Activated CD4-positive, alpha-beta T cell treated with anti-CD3 and anti-CD28 coated beads, Interleukin-2, Interleukin-6, amounts not matched to agents 100 ng/mL and 50 ng/mL, durations not matched to agents 16 hours and 8 hours (primary cell): ENCODE measurements around the gene KIF13A.

Source experiments
- DNase-seq: peaks from one replicate; pipeline ENCODE4 v3.0.0-alpha.2; 2020

The KIF13A gene

GRCh38 chr6:17712576-17712975 is 274.9 kb downstream of the KIF13A start:
- DNase-seq, result no peak

GRCh38 chr6:17710331-17710730 is 277.1 kb downstream of the KIF13A start:
- no peak for DNase-seq

- DNase-seq, result no peak
Observed at GRCh38 chr6:17709476-17709875, 278.0 kb downstream of the KIF13A start.
